Loucy (cell line): ENCODE data around the gene LRRC1.

Source experiments
- EZH2phosphoT487 ChIP-seq: fragments of 200-600 bp; IDR thresholded peaks from 2 replicates; pipeline ENCODE4 v1.6.1; 2018; ENCODE audit warnings: antibody characterized with exemption, mild to moderate bottlenecking, moderate library complexity, borderline replicate concordance
- TF ChIP-seq, protein P1 (sequence below): fragments of 200-600 bp; sonication (generic); conservative IDR thresholded peaks from 2 replicates; pipeline ENCODE4 v1.5.1; 2014; ENCODE audit warnings: mild to moderate bottlenecking, antibody characterized with exemption, low read length

GRCh38 chr6:53892707-53893106 is 97.9 kb downstream of the LRRC1 start:
- TF ChIP-seq, protein P1, sequence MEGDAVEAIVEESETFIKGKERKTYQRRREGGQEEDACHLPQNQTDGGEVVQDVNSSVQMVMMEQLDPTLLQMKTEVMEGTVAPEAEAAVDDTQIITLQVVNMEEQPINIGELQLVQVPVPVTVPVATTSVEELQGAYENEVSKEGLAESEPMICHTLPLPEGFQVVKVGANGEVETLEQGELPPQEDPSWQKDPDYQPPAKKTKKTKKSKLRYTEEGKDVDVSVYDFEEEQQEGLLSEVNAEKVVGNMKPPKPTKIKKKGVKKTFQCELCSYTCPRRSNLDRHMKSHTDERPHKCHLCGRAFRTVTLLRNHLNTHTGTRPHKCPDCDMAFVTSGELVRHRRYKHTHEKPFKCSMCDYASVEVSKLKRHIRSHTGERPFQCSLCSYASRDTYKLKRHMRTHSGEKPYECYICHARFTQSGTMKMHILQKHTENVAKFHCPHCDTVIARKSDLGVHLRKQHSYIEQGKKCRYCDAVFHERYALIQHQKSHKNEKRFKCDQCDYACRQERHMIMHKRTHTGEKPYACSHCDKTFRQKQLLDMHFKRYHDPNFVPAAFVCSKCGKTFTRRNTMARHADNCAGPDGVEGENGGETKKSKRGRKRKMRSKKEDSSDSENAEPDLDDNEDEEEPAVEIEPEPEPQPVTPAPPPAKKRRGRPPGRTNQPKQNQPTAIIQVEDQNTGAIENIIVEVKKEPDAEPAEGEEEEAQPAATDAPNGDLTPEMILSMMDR, result no peak
- no peak for TF ChIP-seq EZH2phosphoT487
